Measurements from ENCODE around the gene PLEKHG3. TPM values are rescaled to one million over a fixed set of nuclear protein-coding genes. Genes with fewer than 3 reads are reported as not detected.

The PLEKHG3 gene
- polyA plus RNA-seq, 3 donors, result 6.3 to 21.6 (median 13.0) TPM

GRCh38 chr14:64715146-64715627 is 11.0 kb downstream of the PLEKHG3 start:
- TF ChIP-seq CTCF (IDR thresholded peaks at IDR 0.05), result no peak
- no peaks in the 10 kb centered on the region for H3K9me3 ChIP-seq (replicated peaks in 1 of 2; ENCODE audit: control insufficient read depth in 1 of 2, insufficient read depth in 1 of 2, low read length in 2 of 2)
- peaks cover 22% of the 10 kb centered on the region for H3K79me2 ChIP-seq (ENCODE audit: insufficient read depth, low read length)
- H3K27me3 ChIP-seq (ENCODE audit: control insufficient read depth in 2 of 2, insufficient read depth in 2 of 2, low read length in 2 of 2), result no peaks in the 10 kb centered on the region
- H3K4me2 ChIP-seq (replicated peaks; ENCODE audit: extremely low read depth, low read length, poor library complexity, severe bottlenecking), result no peak overlapping the region
- no peak for DNase-seq
- H3K4me3 ChIP-seq (replicated peaks in 1 of 3; ENCODE audit: low read depth in 2 of 3, low read length in 3 of 3), result no peak overlapping the region
- no peak overlapping the region for H3K27ac ChIP-seq (ENCODE audit: low read depth in 1 of 2, low read length in 2 of 2)
- Mint-ChIP-seq H3K9me3 (peaks cover 0 to 2% (median 1%) of the 10 kb centered on the region in 7 donors), H3K36me3 (peaks cover 26 to 57% of the 10 kb centered on the region in 2 donors), H3K4me3 (no peak overlapping the region), H3K27me3 (ENCODE audit: low read depth in 3 of 3) (peaks cover 0 to 3% (median 2%) of the 10 kb centered on the region in 3 donors), H3K27ac (peak overlapping the region in 1 of 7 donors; percentile 17), H3K4me1 (peaks cover 64% of the 10 kb centered on the region)
- no peak overlapping the region for H2AFZ ChIP-seq (ENCODE audit: insufficient read depth, low read depth, low read length, poor library complexity, severe bottlenecking)
- intact Hi-C loops (cut with micrococcal nuclease), result no loop called here
- peaks cover 7% of the 10 kb centered on the region for H4K20me1 ChIP-seq (ENCODE audit: insufficient read depth, low read length)
- no peaks in the 10 kb centered on the region for H3K36me3 ChIP-seq (replicated peaks in 1 of 2; ENCODE audit: control insufficient read depth in 1 of 2, insufficient read depth in 2 of 2, low read length in 2 of 2)
- peaks cover 52 to 72% of the 10 kb centered on the region in 2 donors for H3K4me1 ChIP-seq (ENCODE audit: control insufficient read depth in 1 of 2, insufficient read depth in 2 of 2, low read length in 2 of 2)
- H3K9ac ChIP-seq (ENCODE audit: insufficient read depth, low read length, poor library complexity, severe bottlenecking), result no peak overlapping the region
- 100% methylated on average over 2 of the region's 4 CpGs for WGBS (ENCODE audit: insufficient coverage)

- no peak for TF ChIP-seq CTCF (IDR thresholded peaks at IDR 0.05)
- Histone ChIP-seq H3K4me1 (ENCODE audit: control insufficient read depth in 1 of 2, insufficient read depth in 2 of 2, low read length in 2 of 2) (peaks cover 54 to 72% of the 10 kb centered on the region in 2 donors), H3K27me3 (ENCODE audit: control insufficient read depth in 2 of 2, insufficient read depth in 2 of 2, low read length in 2 of 2) (no peaks in the 10 kb centered on the region), H3K9ac (ENCODE audit: insufficient read depth, low read length, poor library complexity, severe bottlenecking) (no peak overlapping the region), H3K9me3 (replicated peaks in 1 of 2; ENCODE audit: control insufficient read depth in 1 of 2, insufficient read depth in 1 of 2, low read length in 2 of 2) (no peaks in the 10 kb centered on the region), H3K27ac (ENCODE audit: low read depth in 1 of 2, low read length in 2 of 2) (no peak overlapping the region), H3K4me2 (replicated peaks; ENCODE audit: extremely low read depth, low read length, poor library complexity, severe bottlenecking) (no peak overlapping the region), H2AFZ (ENCODE audit: insufficient read depth, low read depth, low read length, poor library complexity, severe bottlenecking) (no peak overlapping the region), H3K4me3 (replicated peaks in 1 of 3; ENCODE audit: low read depth in 2 of 3, low read length in 3 of 3) (no peak overlapping the region), H4K20me1 (ENCODE audit: insufficient read depth, low read length) (peaks cover 7% of the 10 kb centered on the region), H3K79me2 (ENCODE audit: insufficient read depth, low read length) (peaks cover 15% of the 10 kb centered on the region), H3K36me3 (replicated peaks in 1 of 2; ENCODE audit: control insufficient read depth in 1 of 2, insufficient read depth in 2 of 2, low read length in 2 of 2) (no peaks in the 10 kb centered on the region)
- DNase-seq, result no peak
- H3K27me3 Mint-ChIP-seq (ENCODE audit: low read depth in 3 of 3), result peaks cover 0 to 3% (median 2%) of the 10 kb centered on the region in 3 donors
- intact Hi-C loops (cut with micrococcal nuclease), result no loop called here
- WGBS (ENCODE audit: insufficient coverage), result 98% methylated on average over 16 of the region's 22 CpGs
- peak overlapping the region in 4 of 7 donors; percentile 18 to 92 (median 66) for H3K27ac Mint-ChIP-seq
- H3K36me3 Mint-ChIP-seq, result peaks cover 25 to 52% of the 10 kb centered on the region in 2 donors
- no peak overlapping the region for H3K4me3 Mint-ChIP-seq
- H3K4me1 Mint-ChIP-seq, result peaks cover 64% of the 10 kb centered on the region
- peaks cover 0 to 4% (median 2%) of the 10 kb centered on the region in 7 donors for H3K9me3 Mint-ChIP-seq
Observed at GRCh38 chr14:64715628-64716412, 11.6 kb downstream of the PLEKHG3 start.

Data from CD14-positive monocyte (primary cell).